ENCODE data around the gene RAD51B. TPM values are rescaled to one million over a fixed set of nuclear protein-coding genes. Genes with fewer than 3 reads are reported as not detected.
"Not testable (repeated sequence)": the region's sequence is repeated elsewhere in the genome, so short reads cannot be mapped to it uniquely, and the experiment has no call there.

Gene RAD51B
- total RNA-seq, 5 donors from 2014 or later (not counting 1 experiment from before 2014, with no cell fraction given), result 25.4 to 47.9 (median 30.0) TPM

DNA sequence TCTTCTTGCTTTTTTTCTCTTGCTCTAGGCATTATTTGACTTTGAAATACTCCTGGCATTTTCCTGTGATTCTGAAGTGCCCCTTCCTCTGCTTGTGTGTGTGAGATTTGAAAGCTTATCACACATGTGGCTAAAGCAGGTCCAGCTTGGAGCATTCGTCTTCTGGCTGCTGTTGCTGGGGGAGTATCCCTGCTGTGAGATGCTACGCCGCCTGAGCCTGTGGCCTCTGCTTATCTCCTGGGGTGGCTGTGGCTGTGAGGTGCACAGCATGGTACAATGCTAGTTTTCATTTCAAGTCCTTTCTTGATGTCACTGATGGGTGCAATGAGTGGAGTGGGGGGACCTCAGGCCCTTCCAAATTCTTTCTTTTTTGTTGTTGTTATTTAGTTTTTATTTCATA is 601.5 kb downstream of the RAD51B start:
- POLR2A ChIA-PET, result no interaction called here
- no peaks in the 10 kb centered on the region for H3K27me3 ChIP-seq (replicated peaks in 1 of 2; ENCODE audit: control insufficient read depth in 2 of 2, extremely low read depth in 1 of 2, insufficient read depth in 2 of 2, low read length in 1 of 2)
- no peak overlapping the region for H3K4me3 ChIP-seq (ENCODE audit: control insufficient read depth in 1 of 2, extremely low read depth in 1 of 2, low read length in 1 of 2)
- Mint-ChIP-seq H3K27me3 (no peaks in the 10 kb centered on the region), H3K9me3 (no peaks in the 10 kb centered on the region), H3K4me1 (peaks cover 15 to 43% (median 24%) of the 10 kb centered on the region in 3 donors), H3K4me3 (no peak overlapping the region), H3K36me3 (peaks cover 12% of the 10 kb centered on the region), H3K27ac (no peak overlapping the region)
- H3K27ac ChIP-seq (ENCODE audit: low read length), result no peak overlapping the region
- peaks cover 4 to 6% of the 10 kb centered on the region in 2 experiments for H3K4me1 ChIP-seq (ENCODE audit: control insufficient read depth in 1 of 2, extremely low read depth in 1 of 2, insufficient read depth in 2 of 2, low read length in 2 of 2)
- H3K9me3 ChIP-seq, result no peaks in the 10 kb centered on the region
- ATAC-seq (replicated peaks in 1 of 4) (no peak), DNase-seq (no peak)
- H3K36me3 ChIP-seq (ENCODE audit: control insufficient read depth in 2 of 2, extremely low read depth in 1 of 2, insufficient read depth in 1 of 2, low read length in 1 of 2), result no peaks in the 10 kb centered on the region
- CTCF ChIA-PET, result no interaction called here
- WGBS (ENCODE audit: insufficient coverage), result 100% methylated on average over 3 of the region's 3 CpGs

DNA sequence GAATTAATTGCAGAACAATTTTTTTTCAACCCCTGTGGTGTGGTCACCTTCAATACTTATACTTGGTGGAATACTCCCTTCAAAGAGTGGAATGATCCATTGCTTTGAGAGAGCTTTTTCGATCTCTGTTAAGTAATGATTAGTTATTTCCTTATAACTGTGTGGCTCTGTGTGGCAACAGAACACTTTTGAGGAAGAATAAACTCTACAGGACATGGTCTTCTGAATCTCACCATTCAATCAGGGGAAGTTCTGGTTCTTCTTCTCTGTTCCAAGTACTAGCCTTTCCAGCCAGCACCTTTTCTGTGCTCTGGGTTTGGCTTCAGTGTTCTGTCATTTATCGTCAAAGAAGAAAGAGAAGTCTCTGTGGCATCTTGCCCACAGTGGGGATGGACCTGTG is 604.1 kb downstream of the RAD51B start:
- no peaks in the 10 kb centered on the region for H3K27me3 ChIP-seq (replicated peaks in 1 of 2; ENCODE audit: control insufficient read depth in 2 of 2, extremely low read depth in 1 of 2, insufficient read depth in 2 of 2, low read length in 1 of 2)
- no peak overlapping the region for H3K4me3 ChIP-seq (ENCODE audit: control insufficient read depth in 1 of 2, extremely low read depth in 1 of 2, low read length in 1 of 2)
- Mint-ChIP-seq H3K36me3 (peaks cover 11% of the 10 kb centered on the region), H3K9me3 (peaks cover 0 to 2% (median 0%) of the 10 kb centered on the region in 3 donors), H3K4me1 (peaks cover 16 to 38% (median 20%) of the 10 kb centered on the region in 3 donors), H3K27ac (no peak overlapping the region), H3K4me3 (no peak overlapping the region), H3K27me3 (no peaks in the 10 kb centered on the region)
- no peaks in the 10 kb centered on the region for H3K36me3 ChIP-seq (ENCODE audit: control insufficient read depth in 2 of 2, extremely low read depth in 1 of 2, insufficient read depth in 1 of 2, low read length in 1 of 2)
- ATAC-seq (replicated peaks in 1 of 4), result no peak
- WGBS (ENCODE audit: insufficient coverage), result no CpG with 5 or more reads among the region's 2 CpGs
- peaks cover 4 to 6% of the 10 kb centered on the region in 2 experiments for H3K4me1 ChIP-seq (ENCODE audit: control insufficient read depth in 1 of 2, extremely low read depth in 1 of 2, insufficient read depth in 2 of 2, low read length in 2 of 2)
- H3K9me3 ChIP-seq, result no peaks in the 10 kb centered on the region
- no peak for DNase-seq
- ChIA-PET POLR2A (no interaction called here), CTCF (no interaction called here)
- H3K27ac ChIP-seq (ENCODE audit: low read length), result no peak overlapping the region

- H3K4me1 Mint-ChIP-seq, result peaks cover 9 to 30% (median 12%) of the 10 kb centered on the region in 3 donors
- Histone ChIP-seq H3K4me3 (ENCODE audit: control insufficient read depth in 1 of 2, extremely low read depth in 1 of 2, low read length in 1 of 2) (no peak overlapping the region), H3K4me1 (ENCODE audit: control insufficient read depth in 1 of 2, extremely low read depth in 1 of 2, insufficient read depth in 2 of 2, low read length in 2 of 2) (peaks cover under 1 to 1% of the 10 kb centered on the region in 2 experiments), H3K27ac (ENCODE audit: low read length) (no peak overlapping the region), H3K36me3 (ENCODE audit: control insufficient read depth in 2 of 2, extremely low read depth in 1 of 2, insufficient read depth in 1 of 2, low read length in 1 of 2) (no peaks in the 10 kb centered on the region), H3K27me3 (replicated peaks in 1 of 2; ENCODE audit: control insufficient read depth in 2 of 2, extremely low read depth in 1 of 2, insufficient read depth in 2 of 2, low read length in 1 of 2) (no peaks in the 10 kb centered on the region), H3K9me3 (no peaks in the 10 kb centered on the region)
- WGBS (ENCODE audit: insufficient coverage), result 0% methylated on average over 1 of the region's 2 CpGs
- no peaks in the 10 kb centered on the region for H3K27me3 Mint-ChIP-seq
- no peak overlapping the region for H3K27ac Mint-ChIP-seq
- peaks cover 0 to 2% (median 0%) of the 10 kb centered on the region in 3 donors for H3K9me3 Mint-ChIP-seq
- ChIA-PET CTCF (no interaction called here), POLR2A (interaction anchor here in 1 of 2 donors (0.6 kb wide), 1 partner anchor 25 kb away, joined by 10 read pairs; no protein-coding TSS in a partner anchor)
- ATAC-seq (replicated peaks in 1 of 4), result no peak
- H3K4me3 Mint-ChIP-seq, result no peak overlapping the region
- peaks cover 14% of the 10 kb centered on the region for H3K36me3 Mint-ChIP-seq
- DNase-seq, result no peak
Measured at GRCh38 chr14:68424443-68425172, 605.0 kb downstream of the RAD51B start.

GRCh38 chr14:68426661-68427549 is 607.3 kb downstream of the RAD51B start:
- no peak overlapping the region for H3K27ac ChIP-seq (ENCODE audit: low read length)
- H3K27ac Mint-ChIP-seq, result no peak overlapping the region
- H3K36me3 Mint-ChIP-seq, result peaks cover 15% of the 10 kb centered on the region
- peaks cover 0 to 2% (median 0%) of the 10 kb centered on the region in 3 donors for H3K9me3 Mint-ChIP-seq
- ChIA-PET POLR2A (no interaction called here), CTCF (no interaction called here)
- no peak overlapping the region for H3K4me3 Mint-ChIP-seq
- no peaks in the 10 kb centered on the region for H3K27me3 ChIP-seq (replicated peaks in 1 of 2; ENCODE audit: control insufficient read depth in 2 of 2, extremely low read depth in 1 of 2, insufficient read depth in 2 of 2, low read length in 1 of 2)
- 94% methylated on average over 4 of the region's 6 CpGs for WGBS (ENCODE audit: insufficient coverage)
- H3K9me3 ChIP-seq, result no peaks in the 10 kb centered on the region
- no peak overlapping the region for H3K4me3 ChIP-seq (ENCODE audit: control insufficient read depth in 1 of 2, extremely low read depth in 1 of 2, low read length in 1 of 2)
- peaks cover 2 to 14% (median 4%) of the 10 kb centered on the region in 3 donors for H3K4me1 Mint-ChIP-seq
- ATAC-seq (replicated peaks in 1 of 4), result no peak
- H3K4me1 ChIP-seq (ENCODE audit: control insufficient read depth in 1 of 2, extremely low read depth in 1 of 2, insufficient read depth in 2 of 2, low read length in 2 of 2), result no peaks in the 10 kb centered on the region
- H3K36me3 ChIP-seq (ENCODE audit: control insufficient read depth in 2 of 2, extremely low read depth in 1 of 2, insufficient read depth in 1 of 2, low read length in 1 of 2), result no peaks in the 10 kb centered on the region
- H3K27me3 Mint-ChIP-seq, result no peaks in the 10 kb centered on the region
- DNase-seq, result no peak

DNA sequence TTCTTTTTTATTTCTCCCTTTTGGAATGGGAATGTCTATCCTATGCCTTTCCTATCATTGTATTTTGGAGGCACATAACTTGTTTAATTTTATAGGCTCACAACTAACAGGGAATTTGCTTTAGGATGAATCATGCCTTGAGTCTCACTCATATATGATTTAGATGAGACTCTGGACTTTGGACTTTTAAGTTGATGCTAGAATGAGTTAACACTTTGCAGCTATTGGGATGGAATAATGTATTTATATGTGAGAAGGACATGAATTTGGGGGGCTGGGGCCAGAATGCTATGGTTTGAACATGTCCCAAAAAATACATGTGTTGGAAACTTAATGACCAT is 607.9 kb downstream of the RAD51B start:
- no peak overlapping the region for H3K4me3 Mint-ChIP-seq
- CTCF ChIA-PET, result no interaction called here
- H3K9me3 Mint-ChIP-seq, result peaks cover 0 to 2% (median 0%) of the 10 kb centered on the region in 3 donors
- Histone ChIP-seq H3K27me3 (replicated peaks in 1 of 2; ENCODE audit: control insufficient read depth in 2 of 2, extremely low read depth in 1 of 2, insufficient read depth in 2 of 2, low read length in 1 of 2) (no peaks in the 10 kb centered on the region), H3K36me3 (ENCODE audit: control insufficient read depth in 2 of 2, extremely low read depth in 1 of 2, insufficient read depth in 1 of 2, low read length in 1 of 2) (no peaks in the 10 kb centered on the region), H3K9me3 (no peaks in the 10 kb centered on the region), H3K27ac (ENCODE audit: low read length) (no peak overlapping the region), H3K4me3 (ENCODE audit: control insufficient read depth in 1 of 2, extremely low read depth in 1 of 2, low read length in 1 of 2) (no peak overlapping the region), H3K4me1 (ENCODE audit: control insufficient read depth in 1 of 2, extremely low read depth in 1 of 2, insufficient read depth in 2 of 2, low read length in 2 of 2) (no peaks in the 10 kb centered on the region)
- H3K36me3 Mint-ChIP-seq, result peaks cover 15% of the 10 kb centered on the region
- DNase-seq (no peak), ATAC-seq (replicated peaks in 1 of 4) (no peak)
- POLR2A ChIA-PET, result no interaction called here
- H3K27ac Mint-ChIP-seq, result no peak overlapping the region
- H3K4me1 Mint-ChIP-seq, result peaks cover 2 to 14% (median 4%) of the 10 kb centered on the region in 3 donors
- no peaks in the 10 kb centered on the region for H3K27me3 Mint-ChIP-seq

- no CpG with 5 or more reads among the region's 5 CpGs for WGBS (ENCODE audit: insufficient coverage)
- H3K27ac Mint-ChIP-seq; ATAC-seq (replicated peaks in 1 of 4); DNase-seq; H3K4me1 ChIP-seq (ENCODE audit: control insufficient read depth in 1 of 2, extremely low read depth in 1 of 2, insufficient read depth in 2 of 2, low read length in 2 of 2); CTCF ChIA-PET; H3K9me3 ChIP-seq; H3K27me3 ChIP-seq (replicated peaks in 1 of 2; ENCODE audit: control insufficient read depth in 2 of 2, extremely low read depth in 1 of 2, insufficient read depth in 2 of 2, low read length in 1 of 2); H3K4me3 ChIP-seq (ENCODE audit: control insufficient read depth in 1 of 2, extremely low read depth in 1 of 2, low read length in 1 of 2); H3K9me3 Mint-ChIP-seq; H3K4me3 Mint-ChIP-seq; H3K27ac ChIP-seq (ENCODE audit: low read length); H3K27me3 Mint-ChIP-seq; H3K36me3 ChIP-seq (ENCODE audit: control insufficient read depth in 2 of 2, extremely low read depth in 1 of 2, insufficient read depth in 1 of 2, low read length in 1 of 2); POLR2A ChIA-PET: not testable (repeated sequence)
- Mint-ChIP-seq H3K36me3 (peaks cover 18% of the 10 kb centered on the region), H3K4me1 (peaks cover 3 to 20% (median 6%) of the 10 kb centered on the region in 3 donors)
Measured at GRCh38 chr14:68428900-68429299, 609.3 kb downstream of the RAD51B start.
